ENCODE measurements around the gene HHAT. TPM values are rescaled to one million over a fixed set of nuclear protein-coding genes. Genes with fewer than 3 reads are reported as not detected.

HHAT gene
- total RNA-seq: 1.3 and 1.5 TPM in 2 replicates

DNA sequence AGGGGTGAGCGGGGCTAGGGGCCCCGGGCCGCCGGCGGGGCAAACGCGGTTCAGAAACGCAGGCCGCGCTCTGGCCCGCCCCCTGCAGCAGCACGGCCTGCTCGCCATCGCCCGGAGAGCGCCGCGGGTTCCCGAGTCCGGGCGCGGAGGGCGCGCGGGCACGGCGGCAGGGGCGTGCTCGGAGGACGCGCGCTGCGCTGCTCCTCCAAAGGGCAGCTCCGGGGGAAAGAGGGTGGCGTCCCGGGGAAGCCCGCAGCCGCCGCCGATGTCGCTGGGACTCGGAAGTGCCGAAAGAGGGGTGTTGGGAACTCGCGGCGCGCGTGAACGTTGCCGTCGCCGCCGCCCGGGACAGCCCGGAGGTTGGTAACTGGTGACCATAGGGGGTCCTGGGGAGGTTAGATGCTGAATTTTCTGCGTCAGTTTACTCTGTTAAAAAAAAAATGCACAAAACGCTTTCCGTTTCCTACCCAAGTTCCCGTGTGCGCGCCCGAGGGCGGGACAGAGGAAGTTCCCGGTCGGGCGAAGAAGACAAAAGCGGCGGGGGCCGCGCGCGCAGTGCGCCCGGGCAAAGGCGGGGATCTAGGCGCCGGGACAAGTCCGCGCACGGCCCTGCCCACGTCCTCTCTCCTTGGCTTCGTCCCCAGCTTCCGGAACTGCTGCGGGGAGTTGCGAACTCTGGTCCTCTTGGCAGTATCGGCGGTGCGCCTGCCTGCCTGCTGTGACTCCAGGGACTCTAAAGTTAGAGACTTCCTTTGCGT, at the start of gene HHAT:
HHAT (plus strand) TSS at position 157 of the 758 bp plus-strand sequence. CDS start 20,074 bp downstream, outside the sequence.

Other genes starting within 250 kb of the HHAT start
- under 0.01 and 0.15 TPM in 2 replicates for gene SERTAD4, start 96.1 kb upstream of the HHAT start, total RNA-seq

Data from bronchus fibroblast of lung (primary cell).